Ureter (tissue), 1 donor: ENCODE data around the gene KLHL17. TPM values are rescaled to one million over a fixed set of nuclear protein-coding genes. Genes with fewer than 3 reads are reported as not detected.
"Not testable (repeated sequence)": the region's sequence is repeated elsewhere in the genome, so short reads cannot be mapped to it uniquely, and the experiment has no call there.

ENCODE experiments used
- DNase-seq: peaks from one replicate; pipeline ENCODE4 v3.0.0-alpha.2; 2020; ENCODE audit warnings: low spot score
- total RNA-seq: library from RNA; stranded (reverse); gene quantifications from one replicate; pipeline ENCODE4 v1.2.4, GENCODE V29; 2023
- donor health status: DM: yes; HTN: yes; CAD: no.

Gene KLHL17
- total RNA-seq, 1 donor from 2014 or later: 8.6 TPM

DNA sequence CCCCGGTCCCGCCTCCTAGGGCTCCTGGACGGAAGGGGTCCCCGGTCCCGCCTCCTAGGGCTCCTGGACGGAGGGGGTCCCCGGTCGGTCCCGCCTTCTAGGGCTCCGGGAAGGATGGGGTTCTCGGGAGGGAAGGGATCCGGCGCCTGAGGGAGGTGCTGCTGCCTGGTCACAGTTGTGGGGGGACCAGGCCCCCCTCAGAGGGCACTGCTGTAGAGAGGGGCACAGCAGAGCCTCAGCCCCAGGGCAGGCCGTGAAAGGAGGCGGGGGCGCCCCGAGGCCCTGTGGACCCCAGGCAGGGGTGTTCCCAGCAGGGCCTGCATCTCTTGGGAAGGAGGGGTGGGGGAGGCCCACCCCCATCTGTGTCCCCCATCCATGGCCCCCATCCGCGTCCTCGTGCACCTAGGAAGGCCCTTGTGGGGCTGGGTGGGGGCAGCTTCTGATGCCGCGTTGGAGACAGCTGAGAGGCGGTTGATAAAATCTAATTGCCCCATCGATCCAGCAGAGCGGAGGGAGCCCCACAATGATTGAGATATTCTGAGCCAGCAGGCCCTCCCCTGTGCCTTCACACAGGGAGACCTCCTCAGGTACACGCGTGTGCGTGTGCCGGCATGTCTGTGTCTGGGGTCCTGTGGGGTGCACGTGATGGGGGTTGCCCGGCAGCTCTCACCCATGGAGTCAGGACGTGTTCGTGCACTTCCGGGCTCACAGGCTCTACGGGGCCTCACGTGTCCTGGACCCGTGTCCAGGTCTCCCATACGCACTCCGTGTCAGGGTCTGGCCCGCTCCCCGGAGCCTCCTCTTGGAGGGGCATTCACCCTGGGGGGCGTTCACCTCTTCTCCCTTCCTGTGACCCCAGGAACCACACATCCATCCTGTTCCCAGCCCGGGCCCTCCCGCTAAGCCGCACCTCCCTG, 23.8 kb upstream of the KLHL17 start:
- DNase-seq: no peak

DNA sequence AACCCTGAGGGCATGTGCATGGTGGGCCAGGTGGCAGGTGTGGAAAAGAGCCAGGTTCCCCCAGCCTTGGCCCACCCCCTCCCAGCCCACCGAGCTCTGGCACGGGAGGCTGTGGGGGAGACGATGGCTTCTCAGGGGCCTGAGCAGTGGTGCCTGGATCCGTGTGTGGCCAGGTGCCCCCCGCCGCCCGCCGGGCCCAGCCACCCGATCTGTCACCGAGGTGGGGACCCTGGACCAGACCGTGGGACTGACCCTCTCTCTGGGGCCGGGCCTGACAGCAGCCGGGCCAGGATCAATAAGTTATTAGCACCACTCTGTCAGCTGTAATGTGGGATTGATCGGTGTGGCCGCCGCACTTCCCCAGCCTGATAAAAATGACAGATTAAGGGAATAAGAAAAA, 22.9 kb upstream of the KLHL17 start:
- no peak for DNase-seq

DNA sequence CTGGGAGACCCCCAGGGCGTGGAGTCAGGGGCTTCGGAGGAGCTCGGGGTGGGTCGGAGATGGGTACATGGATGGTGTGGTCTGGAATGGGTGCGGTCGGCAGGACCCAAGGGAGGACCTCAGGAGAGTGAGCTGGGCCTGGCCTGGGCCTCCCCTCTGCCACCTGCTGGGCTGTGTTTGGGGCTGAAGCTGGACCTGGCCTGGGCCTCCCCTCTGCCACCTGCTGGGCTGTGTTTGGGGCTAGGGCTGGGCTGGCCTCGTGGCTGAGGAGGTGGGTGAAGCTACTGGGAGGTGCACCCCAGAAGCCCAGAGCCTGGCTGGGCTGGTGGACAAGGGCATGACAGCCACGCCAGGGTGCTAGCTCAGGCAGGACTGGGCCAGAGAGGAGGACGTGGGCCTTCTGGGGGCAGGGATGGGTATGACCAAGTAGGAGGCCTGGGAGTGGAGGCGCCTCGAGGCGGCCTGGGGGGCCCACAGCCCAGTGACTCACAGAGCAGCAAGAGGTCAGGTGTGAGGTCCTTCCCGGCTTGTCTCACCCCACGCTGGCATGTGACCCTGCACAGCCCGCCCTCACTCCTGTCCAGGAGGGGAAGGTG, 22.2 kb upstream of the KLHL17 start:
- DNase-seq: peak; percentile 71

DNA sequence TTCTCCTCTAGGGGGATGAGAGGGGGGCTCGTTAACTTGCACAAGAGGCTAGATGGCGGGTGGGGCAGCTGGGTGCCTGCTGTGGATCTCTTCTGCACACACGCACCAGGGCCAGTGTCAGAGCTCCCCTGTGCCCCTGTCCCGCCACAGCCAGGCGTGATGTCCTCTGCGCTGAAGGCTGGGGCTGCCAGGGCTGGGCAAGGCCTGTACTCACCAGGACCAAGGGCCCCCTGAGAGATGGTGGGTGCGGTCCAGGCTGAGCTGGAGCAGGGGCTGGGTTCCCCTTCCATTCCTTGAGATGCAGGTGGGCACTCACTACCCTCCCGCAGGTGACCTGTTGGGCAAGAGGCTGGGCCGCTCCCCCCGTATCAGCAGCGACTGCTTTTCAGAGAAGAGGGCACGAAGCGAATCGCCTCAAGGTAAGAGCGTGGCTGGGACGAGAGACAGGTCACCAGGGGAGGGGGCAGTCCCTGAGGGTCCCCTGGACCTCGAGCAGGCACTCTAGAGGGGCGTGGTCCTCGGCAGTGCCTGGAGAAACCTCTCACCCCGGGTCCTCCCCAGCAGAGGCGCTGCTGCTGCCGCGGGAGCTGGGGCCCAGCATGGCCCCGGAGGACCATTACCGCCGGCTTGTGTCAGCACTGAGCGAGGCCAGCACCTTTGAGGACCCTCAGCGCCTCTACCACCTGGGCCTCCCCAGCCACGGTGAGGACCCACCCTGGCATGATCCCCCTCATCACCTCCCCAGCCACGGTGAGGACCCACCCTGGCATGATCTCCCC, 21.5 kb upstream of the KLHL17 start:
- no peak for DNase-seq

DNA sequence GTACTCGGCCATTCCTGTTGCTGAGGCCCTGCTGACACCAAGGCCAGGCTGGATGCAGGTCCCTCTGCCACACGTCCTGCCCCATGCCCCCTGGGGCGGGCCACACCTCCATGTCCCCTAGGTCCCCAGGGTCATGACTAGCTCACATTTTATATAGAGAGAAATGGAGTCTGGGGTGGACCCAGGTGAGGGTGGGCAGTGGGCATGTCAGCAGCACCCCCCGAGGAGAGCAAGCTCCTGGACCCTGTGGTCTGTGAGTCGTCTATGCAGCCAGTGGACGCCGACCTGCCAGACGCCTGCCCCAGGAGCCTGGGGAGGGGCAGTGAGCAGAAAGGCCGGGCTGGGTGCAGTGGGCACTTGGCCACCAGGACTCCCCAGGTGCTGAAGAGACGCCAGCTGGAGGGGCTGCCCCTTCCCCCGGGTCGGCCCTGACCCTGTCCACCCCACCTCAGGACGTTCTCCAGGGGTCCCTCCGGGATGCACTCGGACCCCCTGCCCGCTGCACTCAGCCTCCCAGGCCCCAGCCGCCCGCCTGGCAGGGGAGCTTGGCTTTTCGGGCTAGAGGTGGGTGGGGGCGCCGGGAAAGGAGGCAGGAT, 20.8 kb upstream of the KLHL17 start:
- no peak for DNase-seq

DNA sequence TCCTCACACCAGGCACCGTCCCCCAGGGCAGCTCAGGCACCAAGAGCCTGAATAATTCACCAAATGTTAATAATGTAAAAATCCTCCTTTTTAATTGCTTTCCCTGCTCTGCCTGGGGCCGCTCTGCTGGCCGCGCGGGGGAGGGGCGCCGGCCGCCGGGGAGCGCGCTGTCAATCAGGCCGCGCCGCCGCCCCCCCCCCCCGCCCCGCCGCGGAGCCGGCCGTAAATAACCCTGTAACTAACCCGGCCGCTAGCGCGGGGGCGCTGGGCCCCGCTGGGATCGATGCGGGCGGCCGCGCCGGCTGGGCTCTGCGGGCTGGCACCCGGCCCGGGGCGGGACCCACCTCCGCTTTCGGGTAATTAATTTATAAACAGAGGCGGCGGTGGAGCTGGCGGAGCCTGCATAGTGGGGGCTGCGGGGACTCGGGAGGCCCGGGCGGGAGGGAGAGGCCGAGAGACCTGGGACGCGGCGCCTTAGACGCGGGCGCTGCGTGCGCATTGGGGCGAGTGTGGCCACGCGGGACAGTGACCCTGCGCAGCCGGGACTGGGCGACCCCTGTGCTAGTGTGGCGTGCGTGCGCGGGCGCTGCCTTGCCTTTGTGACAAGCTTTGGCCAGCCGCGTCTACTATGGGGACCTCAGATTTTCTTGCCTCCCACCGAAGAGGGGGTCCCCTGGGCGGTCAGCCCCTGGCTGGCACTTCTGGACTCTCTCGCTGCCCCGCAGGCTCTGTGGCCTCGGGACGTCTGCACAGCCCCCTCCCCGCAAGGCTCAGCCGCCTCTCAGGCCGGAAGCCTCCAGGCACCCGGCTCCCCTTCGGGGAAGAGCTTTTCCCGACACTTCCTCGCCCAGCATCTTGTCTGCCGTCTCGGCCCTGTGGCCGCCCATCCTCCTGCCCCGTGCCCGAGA, 20.0 kb upstream of the KLHL17 start:
- DNase-seq: peak; percentile 69

DNA sequence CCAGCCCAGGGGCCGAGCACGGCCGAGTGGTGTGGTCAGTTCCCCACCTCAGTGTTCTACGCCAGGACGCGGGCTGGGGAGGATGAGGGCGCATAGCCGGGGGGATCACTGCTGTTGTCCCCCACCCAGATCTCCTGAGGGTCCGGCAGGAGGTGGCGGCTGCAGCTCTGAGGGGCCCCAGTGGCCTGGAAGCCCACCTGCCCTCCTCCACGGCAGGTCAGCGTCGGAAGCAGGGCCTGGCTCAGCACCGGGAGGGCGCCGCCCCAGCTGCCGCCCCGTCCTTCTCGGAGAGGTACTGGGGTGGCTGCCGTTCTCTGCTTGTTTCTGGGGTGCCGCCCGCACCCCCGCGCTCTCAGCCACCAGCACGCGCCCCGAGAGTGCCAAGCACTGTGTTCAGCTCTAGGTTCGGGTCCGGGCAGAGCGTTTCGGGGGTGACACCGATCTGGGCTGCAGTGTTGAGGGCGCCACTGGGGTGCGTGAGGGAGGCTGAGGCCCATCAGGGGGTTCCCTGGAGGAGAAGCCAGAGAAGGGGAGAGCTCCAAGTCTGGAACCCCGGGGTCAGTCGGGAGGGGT, 19.3 kb upstream of the KLHL17 start:
- no peak for DNase-seq

DNA sequence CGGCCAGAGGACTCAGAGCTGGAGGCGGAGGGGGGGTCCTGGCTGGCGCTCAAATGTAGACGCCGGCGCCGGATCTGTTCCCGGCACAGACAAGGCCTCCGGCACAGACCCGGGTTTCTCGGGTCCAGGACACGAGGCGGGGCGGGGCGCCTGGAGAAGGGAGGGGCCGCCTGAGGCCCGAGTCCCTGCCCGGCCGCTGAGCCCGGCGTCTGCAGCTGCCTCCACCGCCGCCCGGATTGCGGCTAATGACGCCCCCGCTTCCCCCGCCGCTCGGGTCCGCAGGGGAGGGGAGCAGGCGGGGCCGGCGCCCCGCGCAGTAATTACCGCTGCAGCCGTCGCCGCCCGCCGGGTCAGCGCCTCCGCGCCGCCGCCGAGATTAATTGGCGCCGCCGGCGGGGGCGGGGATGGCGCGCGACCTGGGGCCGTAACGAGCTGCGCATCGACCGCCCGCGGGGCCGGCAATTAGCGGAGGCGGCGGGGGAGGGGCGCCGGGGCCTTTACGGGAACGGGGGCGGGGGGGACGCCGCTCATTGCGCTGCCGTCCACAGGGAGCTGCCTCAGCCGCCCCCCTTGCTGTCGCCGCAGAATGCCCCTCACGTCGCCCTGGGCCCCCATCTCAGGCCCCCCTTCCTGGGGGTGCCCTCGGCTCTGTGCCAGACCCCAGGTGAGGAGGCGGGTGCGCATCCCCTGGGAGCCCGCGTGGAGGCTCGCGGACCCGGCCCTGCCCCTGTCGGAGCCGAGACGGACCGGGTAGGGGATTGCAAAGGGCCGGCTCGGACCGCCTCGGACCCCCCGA, 18.6 kb upstream of the KLHL17 start:
- DNase-seq: peak; percentile 78

DNA sequence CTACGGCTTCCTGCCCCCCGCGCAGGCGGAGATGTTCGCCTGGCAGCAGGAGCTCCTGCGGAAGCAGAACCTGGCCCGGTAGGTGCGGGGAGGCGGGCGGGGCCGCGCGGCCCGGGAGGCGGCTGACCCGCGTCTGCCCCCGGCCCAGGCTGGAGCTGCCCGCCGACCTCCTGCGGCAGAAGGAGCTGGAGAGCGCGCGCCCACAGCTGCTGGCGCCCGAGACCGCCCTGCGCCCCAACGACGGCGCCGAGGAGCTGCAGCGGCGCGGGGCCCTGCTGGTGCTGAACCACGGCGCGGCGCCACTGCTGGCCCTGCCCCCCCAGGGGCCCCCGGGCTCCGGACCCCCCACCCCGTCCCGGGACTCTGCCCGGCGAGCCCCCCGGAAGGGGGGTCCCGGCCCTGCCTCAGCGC, 18.0 kb upstream of the KLHL17 start:
- no peak for DNase-seq

DNA sequence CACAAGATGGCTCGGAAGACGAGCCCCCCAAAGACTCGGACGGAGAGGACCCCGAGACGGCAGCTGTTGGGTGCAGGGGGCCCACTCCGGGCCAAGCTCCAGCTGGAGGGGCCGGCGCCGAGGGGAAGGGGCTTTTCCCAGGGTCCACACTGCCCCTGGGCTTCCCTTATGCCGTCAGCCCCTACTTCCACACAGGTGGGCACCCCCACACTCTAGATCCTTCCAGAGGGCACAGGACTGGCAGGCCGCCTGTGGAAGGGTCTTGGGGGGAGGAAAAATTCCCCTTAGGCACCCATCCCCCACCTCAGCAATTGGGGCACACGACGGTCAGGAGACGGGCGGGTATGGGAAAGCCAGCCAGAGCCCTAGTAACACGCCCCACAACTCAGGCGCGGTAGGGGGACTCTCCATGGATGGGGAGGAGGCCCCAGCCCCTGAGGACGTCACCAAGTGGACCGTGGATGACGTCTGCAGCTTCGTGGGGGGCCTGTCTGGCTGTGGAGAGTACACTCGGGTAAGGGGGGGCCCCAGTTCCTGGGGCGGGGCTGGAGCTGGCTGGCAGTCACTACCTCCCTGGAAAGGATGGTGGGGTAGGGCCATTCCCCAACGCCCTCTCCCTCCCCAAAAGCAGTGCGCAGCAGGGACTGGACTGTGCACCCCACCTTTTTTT, 17.4 kb upstream of the KLHL17 start:
- DNase-seq: no peak

DNA sequence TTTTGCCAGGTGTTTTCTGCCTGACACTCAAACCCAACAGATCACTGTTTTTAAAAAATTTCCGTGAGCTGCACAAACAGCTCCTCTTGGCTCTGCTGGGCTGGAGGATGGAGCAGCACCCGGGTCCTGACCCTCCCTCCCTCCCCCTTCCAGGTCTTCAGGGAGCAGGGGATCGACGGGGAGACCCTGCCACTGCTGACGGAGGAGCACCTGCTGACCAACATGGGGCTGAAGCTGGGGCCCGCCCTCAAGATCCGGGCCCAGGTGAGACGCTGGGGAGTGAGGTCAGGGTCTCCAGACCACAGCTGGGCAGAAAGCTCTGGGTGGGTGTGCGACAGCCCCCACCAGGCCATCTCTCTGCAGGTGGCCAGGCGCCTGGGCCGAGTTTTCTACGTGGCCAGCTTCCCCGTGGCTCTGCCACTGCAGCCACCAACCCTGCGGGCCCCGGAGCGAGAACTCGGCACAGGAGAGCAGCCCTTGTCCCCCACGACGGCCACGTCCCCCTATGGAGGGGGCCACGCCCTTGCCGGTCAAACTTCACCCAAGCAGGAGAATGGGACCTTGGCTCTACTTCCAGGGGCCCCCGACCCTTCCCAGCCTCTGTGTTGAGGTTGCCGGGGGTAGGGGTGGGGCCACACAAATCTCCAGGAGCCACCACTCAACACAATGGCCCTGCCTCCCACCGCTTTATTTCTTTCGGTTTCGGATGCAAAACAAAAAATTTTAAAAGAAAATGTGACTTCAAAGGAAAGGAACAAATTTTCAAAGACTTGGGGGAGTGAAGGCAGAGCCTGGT, 16.6 kb upstream of the KLHL17 start:
- no peak for DNase-seq

DNA sequence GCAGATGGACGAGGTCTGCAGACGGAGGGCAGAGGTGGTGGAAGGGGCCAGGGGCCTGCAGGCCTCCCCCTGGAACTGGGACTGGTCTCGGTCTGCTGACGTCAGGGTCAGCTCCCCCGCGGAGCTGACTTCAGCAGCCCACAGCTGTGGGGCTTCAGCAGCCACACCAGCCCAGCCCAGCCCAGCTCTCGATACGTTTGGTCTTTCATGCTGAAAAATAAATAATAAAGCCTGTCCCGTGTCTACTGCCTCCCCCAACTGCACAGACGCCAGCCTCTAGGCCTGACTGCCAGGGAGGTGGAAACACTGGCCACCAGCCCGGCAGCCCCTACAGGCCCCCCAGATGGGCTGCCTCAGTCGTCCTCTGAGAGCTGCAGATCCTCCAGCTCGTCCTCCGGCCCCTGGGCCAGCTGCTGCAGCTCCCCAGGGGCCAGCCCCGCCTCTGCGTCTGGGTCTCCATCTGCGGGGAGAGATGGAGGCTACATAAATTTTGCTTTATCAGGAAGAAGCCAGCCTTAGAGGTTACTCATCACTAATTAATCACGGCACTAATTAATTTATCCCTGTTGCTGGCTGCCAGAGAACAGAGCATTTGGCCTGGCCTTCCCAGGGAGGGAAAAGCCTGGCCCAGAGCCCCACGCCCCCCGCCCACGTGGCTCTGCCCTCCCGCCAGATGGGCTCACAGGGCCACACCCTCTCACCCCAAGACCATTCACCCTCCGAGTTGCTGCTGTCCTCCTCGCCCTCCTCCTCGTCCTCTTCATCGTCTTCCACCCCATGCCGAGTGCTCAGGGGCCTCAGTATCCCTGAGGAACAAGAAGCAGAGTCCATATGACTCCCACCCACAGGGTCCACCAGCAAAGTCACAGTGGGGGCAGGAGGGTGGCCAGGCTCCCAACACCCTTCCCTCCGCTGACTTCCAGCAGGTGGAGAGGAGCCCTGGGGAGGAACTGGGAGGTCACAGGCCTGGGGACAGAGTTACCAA, 15.8 kb upstream of the KLHL17 start:
- DNase-seq: no peak

DNA sequence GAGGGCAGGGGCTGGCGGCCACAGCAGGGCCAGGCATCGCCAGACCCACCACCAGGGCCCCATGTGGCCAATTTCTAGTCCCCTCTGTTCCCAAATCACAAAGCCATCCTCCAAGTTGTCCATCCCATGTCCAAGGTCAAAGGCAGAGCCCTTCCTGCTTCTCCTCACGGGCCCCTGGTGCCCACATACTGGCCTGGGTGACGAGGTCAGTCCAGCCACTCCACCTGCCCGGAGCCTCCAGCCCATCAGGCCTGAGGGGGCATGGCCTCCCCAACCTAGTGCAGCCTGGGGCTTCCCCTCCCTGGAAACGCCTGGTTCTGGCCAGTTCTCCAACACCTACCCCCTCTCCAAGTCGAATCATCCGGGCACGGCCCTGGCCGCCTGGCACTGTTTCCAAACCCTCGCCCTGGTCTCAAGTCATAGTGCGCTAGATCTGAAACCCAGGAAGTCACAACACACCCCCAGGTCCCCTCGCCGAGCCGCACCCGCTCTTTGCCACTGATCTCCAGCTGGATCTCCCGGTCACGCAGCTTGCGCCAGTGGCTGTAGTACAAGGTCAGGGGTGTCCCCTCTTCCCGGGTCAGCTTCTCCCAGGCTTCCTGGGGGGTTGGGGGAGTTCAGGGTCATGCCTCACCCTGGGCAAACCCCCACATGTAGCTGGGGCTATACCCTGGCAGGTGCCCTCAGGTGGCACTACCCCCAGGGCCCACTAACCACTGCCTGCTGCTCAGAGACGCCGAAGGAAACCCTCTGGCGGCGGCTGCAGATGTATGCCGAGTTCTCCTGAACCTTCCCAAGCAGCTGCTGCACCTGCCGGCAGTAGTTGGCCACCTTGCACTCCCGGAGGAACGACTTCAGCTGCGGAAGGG, 14.5 kb upstream of the KLHL17 start:
- DNase-seq: no peak

DNA sequence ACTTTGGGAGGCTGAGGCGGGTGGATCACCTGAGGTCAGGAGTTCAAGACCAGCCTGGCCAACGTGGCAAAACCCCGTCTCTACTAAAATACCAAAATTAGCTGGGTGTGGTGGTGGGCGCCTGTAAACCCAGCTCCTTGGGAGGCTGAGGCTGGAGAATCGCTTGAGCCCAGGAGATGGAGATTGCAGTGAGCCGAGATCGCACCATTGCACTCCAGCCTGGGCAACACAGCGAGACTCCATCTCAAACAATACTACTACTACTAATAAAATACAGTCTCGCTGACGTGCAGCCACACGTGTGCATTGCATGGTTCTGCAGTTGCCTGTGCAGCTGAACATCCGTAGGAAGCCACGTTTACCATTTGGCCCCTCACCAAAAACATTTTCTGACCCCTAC, 13.6 kb upstream of the KLHL17 start:
- DNase-seq: not testable (repeated sequence)

DNA sequence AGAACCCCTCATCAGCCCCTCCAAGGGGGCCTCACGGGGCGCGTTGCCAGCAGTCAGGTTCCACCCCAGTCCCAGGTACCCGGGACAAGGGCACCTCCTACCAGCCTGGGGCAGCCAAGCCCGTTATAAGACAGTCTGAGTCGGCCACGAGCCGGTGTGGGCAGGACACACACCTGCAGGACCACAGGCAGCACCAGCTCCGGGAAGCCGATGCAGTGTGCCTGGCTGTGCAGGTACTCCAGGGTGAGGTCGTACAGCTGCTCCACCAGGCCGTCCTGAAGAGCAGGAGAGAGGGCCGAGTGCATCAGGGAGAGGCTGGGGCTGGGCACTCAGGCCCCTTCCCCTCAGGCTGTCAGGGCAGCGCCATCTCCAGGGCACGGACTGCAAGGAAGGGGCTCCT, 12.4 kb upstream of the KLHL17 start:
- DNase-seq: no peak

DNA sequence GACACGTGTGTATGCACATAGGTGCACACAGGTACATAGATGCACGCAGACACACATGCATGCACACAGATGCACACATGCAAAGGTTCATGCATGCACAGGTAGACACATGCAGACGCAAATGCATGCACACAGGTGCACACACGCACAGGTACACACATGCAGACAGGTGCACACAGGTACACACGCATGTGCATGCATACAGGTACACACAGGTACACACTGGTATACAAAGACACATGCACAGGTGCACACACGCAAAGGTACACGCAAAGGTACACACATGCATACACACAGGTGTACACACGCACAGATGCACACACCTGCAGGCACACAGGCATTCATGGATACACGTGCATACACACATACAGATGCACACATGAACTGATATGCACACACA, 10.1 kb upstream of the KLHL17 start:
- DNase-seq: no peak
